NCI-H1694 treated with DMSO at 0.1 percent for 48 hours (cell line): ENCODE data around the gene CTCFL.

ENCODE experiments used
- DNase-seq: peaks from one replicate; lab custom pipeline; 2025; lab: John Stamatoyannopoulos, UW

Gene CTCFL, protein sequence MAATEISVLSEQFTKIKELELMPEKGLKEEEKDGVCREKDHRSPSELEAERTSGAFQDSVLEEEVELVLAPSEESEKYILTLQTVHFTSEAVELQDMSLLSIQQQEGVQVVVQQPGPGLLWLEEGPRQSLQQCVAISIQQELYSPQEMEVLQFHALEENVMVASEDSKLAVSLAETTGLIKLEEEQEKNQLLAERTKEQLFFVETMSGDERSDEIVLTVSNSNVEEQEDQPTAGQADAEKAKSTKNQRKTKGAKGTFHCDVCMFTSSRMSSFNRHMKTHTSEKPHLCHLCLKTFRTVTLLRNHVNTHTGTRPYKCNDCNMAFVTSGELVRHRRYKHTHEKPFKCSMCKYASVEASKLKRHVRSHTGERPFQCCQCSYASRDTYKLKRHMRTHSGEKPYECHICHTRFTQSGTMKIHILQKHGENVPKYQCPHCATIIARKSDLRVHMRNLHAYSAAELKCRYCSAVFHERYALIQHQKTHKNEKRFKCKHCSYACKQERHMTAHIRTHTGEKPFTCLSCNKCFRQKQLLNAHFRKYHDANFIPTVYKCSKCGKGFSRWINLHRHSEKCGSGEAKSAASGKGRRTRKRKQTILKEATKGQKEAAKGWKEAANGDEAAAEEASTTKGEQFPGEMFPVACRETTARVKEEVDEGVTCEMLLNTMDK

GRCh38 chr20:57524511-57525176, at the start of gene CTCFL:
Gene CTCFL (minus strand): TSS chr20:57525140. CDS start chr20:57524205, 935 bp downstream.
- no peak for DNase-seq

DNA sequence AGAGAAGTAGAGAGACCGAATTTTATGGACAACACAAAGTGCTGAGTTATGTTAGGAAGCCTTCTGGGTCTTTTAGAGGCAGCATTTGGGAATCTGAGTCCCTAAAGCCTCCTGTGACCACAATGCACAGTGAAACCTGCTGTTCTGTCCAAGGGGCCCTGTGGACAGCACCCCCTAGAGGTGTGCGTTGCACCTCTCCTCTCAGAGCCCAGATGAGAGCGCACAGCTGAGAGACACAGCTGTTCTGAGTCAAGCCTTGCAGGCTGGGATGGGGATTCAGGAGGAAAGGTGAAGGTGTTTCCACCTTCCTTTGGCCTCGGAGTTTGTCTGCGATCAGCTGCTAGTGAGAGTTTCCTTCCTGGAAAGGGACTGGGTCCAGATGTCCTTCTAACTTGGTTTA, 49.0 kb upstream of the CTCFL start:
- no peak for DNase-seq

- DNase-seq, result no peak
Measured at GRCh38 chr20:57573242-57573641, 48.3 kb upstream of the CTCFL start.

DNA sequence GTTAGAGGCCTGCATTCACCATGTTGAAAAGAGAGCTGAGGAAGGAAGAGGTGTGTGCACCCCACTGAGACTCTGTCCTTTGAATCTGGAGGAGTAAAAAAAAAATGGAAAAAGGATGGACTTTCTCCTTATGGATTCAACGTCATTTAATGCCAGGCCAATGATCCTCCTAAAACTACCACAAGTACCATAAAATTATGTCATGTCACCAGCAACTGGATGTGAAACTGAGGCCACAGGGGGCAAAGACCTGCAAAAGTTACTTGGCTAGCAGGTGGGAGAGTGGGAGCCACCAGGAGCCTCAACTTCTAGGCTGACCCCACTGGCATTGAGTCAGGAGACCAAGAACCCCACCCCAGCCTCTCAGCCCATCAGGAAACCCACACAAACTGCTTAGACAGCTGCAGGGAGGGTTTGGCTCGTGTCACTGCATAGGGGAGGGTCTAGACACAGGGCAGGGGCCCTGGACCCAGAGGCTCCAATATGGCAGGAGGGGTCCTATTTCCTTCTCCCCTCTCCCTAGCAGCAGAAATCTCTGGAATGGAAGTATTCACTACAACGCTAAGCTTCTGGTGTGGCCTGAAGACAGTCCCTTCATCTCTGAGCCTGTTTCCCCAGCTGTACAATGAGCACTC, 47.0 kb upstream of the CTCFL start:
- DNase-seq, result no peak

- no peak for DNase-seq
Measured at GRCh38 chr20:57570920-57571319, 46.0 kb upstream of the CTCFL start.

- DNase-seq, result no peak
Measured at GRCh38 chr20:57570145-57570850, 45.4 kb upstream of the CTCFL start.

DNA sequence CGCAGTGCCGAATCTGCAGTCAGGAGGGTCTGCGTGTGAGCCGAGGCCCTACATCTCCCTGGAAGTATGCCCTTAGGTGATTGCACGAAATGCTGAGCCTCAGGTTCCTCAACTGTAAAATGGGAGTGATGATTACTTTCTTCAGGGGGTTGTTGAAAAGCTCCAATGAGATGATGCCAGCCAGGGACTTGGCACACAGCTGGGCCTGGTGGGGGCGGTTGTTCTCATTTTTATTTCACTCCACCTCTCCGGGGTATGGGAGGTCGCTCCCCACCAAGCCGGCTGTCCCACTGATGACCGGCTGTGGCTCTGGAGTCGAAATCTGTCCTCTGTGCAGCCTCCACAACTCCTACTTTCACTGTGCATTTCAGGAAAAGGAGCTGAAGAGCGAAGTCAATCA, 44.0 kb upstream of the CTCFL start:
- no peak for DNase-seq

GRCh38 chr20:57568088-57568896, 43.4 kb upstream of the CTCFL start:
- DNase-seq, result no peak

- no peak for DNase-seq
Measured at GRCh38 chr20:57567471-57568079, 42.6 kb upstream of the CTCFL start.

GRCh38 chr20:57566803-57567459, 42.0 kb upstream of the CTCFL start:
- no peak for DNase-seq

DNA sequence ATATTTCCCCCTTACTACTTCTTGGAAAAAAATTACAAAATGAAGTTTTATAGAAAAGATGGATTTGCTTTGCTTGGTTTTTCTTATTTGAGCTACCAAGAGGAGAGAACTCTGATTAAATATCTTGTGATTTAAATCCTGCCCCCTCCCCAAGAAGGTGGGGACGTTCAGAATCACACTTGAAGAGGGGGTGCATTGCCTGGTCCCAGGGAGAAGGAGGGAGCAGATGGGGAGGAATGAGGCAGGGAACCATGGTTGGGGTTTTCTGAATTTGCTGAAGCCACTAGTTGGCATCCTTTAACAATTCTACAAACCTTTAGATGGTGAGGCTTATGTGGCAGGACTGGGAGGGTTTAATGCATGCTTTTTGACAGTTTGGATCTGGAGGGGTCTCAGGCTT, 41.5 kb upstream of the CTCFL start:
- DNase-seq, result no peak

GRCh38 chr20:57564951-57565642, 40.2 kb upstream of the CTCFL start:
- no peak for DNase-seq

DNA sequence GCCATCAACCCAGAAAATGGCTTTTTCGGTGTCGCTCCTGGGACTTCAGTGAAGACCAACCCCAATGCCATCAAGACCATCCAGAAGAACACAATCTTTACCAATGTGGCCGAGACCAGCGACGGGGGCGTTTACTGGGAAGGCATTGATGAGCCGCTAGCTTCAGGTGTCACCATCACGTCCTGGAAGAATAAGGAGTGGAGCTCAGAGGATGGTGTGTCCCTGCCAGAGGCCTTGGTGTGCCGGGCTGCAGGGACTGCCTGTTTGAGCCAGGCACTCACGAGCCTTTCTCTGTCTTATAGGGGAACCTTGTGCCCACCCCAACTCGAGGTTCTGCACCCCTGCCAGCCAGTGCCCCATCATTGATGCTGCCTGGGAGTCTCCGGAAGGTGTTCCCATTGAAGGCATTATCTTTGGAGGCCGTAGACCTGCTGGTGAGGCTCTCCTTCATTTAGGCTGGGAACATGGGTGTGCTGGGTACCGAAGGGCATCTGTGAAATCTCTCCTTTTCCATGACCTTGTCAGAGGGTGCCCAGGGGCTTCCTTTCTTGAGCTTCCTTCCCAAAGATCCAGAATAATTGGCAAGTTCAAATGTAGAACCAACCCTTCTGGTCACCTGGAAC, 39.4 kb upstream of the CTCFL start:
- DNase-seq, result no peak

DNA sequence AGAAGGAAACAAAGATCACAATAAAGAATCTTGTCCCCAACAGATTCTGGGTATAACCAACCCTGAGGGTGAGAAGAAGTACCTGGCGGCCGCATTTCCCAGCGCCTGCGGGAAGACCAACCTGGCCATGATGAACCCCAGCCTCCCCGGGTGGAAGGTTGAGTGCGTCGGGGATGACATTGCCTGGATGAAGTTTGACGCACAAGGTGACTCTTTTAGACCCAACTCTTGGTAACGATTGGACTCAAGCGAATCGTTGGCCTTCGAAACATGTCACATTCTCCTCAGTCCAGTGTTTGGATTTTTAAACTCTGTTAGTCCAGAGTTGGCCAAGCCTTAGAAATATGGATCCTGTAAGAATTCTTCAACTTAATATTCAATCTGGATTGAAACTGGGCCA, 38.6 kb upstream of the CTCFL start:
- no peak for DNase-seq

DNA sequence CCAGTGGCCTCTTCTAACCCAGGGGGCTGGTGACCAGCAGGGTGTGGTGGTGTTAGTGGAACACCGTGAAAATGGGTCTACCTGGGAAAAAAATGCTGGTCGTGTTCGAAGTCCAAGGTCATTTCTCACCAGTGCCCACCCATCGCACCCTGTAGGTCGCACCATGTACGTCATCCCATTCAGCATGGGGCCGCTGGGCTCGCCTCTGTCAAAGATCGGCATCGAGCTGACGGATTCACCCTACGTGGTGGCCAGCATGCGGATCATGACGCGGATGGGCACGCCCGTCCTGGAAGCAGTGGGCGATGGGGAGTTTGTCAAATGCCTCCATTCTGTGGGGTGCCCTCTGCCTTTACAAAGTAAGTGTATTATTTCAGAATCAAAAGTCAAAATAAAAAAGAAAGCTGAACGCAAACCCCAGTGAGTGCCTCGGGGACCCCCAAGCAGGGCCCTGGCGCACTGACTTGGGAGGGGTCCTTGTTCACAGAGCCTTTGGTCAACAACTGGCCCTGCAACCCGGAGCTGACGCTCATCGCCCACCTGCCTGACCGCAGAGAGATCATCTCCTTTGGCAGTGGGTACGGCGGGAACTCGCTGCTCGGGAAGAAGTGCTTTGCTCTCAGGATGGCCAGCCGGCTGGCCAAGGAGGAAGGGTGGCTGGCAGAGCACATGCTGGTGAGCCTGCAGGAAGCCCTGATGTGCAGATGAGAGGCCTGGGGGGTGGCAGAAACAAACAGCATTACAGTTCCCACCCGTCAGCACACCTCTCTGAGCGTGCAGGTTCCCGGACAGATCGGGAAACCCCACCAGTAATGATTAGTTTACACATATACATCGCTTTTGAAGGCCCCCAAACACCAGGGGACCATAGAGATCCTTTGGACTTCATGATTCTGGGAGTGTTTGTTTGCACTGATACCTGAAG, 37.9 kb upstream of the CTCFL start:
- no peak for DNase-seq

GRCh38 chr20:57561356-57562279, 36.7 kb upstream of the CTCFL start:
- DNase-seq, result no peak
